ENCODE measurements around the gene BCKDHB. TPM values are rescaled to one million over a fixed set of nuclear protein-coding genes. Genes with fewer than 3 reads are reported as not detected.
"Not testable (repeated sequence)": the region's sequence is repeated elsewhere in the genome, so short reads cannot be mapped to it uniquely, and the experiment has no call there.

Gene BCKDHB
- total RNA-seq, 1 donor from 2014 or later = 10.9 TPM

DNA sequence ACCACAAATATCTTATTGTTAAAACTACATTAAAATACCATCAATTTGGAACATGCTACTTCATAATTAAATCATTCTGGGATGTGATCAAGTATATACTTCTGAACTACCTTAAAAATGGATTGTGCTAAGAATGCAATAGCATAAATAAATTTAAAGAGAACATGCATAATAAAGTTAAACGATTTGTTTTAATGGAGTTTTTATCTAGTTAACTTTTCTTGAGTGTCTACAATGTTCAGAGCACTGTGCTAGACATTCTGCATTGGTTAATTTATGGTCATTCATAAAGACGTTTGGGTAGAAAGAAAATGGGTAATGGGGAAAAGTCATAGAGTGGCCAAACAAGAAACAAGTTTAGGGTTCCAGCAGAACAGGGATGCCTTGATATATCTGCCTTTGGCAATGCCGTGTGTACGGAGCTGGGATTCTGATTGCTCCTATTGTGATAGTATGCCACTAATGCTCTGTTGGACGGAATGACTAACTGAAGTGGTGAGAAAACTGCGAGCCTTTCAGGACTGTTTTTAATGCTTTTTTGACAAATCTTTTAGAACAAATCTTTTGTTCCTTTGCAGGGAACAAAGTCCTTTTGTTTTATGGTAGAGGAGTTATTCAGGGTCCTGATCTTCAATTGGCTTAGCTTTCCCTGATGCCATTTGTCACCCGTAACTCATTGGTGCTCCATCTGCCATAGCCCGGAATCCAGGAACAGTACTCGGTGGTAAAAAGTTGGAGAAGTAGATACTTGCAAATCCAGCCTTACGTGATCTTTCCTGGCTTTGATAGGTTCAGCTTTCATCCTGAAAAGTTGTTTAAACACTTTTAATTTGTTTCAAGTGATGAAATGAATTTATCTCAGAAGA is 162.6 kb downstream of the BCKDHB start:
- no peak for DNase-seq

DNA sequence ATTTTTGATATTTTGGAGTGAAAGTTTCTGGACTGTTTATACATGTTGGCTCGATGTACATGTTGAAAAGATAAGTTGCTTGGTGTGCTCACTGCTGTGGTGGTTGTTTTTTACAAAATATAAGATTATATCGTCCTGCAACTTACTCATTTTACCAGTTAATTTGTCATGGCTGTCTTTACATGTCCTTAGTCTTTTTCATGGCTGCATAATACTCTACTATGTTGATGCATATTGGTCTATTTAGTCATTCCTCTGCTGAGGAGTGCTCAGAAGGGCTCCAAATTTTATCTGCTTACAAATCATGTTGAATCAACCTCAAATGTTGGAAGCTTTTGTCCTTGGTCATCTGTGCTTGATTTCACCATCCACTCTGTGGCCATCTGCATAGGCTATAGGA is 164.6 kb downstream of the BCKDHB start:
- no peak for DNase-seq

DNA sequence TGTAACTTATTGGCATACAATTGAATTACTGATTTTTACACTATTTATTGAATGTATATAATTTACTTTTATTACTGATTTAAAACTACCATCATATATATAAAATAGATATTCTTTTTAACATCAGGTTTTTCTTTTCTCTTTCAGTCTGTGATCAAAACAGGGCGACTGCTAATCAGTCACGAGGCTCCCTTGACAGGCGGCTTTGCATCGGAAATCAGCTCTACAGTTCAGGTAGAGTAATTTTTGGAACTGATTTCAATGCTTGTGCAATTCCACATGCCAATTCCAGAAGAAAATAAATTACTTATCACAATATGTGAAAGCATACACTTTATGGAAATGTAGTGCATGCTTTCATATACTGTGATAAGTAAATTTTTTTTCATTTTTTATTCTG is 166.5 kb downstream of the BCKDHB start:
- DNase-seq = no peak

DNA sequence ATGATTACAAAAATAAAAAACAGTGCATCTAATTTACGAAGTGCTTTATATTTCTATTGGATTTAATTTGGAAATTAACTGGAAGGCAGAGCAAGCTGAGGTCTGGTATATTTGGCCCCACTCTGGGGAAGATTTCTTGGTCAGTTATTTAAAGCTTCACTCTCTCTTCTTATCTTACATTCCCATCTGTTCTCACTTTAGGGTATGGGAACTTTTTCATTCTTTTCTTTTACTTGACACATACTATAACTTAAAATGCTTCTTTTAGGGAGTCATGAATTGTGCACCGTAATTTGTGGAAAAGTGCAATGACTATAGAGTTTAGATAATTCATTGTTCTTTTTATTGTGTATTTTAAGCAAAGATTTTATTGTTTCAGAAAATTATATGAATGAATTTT is 170.4 kb downstream of the BCKDHB start:
- DNase-seq = no peak

DNA sequence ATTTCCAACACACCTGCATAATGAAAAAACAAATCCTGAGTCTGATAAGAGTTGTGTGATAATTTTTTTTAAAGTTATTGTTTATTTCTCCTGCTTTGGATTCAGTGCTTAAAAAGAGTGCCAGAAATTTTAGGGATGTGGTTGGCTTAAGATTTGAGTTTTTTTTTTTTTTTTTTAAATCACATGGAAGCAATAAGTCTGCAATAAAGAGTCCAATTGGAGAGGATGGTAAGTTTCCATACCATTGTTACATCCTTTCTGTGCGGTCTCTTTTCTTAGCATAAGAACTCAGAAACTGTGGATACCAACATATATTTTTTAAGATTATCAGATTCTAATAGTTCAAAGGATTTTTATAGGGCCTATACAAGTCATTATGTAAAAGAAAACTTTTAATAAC is 171.0 kb downstream of the BCKDHB start:
- no peak for DNase-seq

DNA sequence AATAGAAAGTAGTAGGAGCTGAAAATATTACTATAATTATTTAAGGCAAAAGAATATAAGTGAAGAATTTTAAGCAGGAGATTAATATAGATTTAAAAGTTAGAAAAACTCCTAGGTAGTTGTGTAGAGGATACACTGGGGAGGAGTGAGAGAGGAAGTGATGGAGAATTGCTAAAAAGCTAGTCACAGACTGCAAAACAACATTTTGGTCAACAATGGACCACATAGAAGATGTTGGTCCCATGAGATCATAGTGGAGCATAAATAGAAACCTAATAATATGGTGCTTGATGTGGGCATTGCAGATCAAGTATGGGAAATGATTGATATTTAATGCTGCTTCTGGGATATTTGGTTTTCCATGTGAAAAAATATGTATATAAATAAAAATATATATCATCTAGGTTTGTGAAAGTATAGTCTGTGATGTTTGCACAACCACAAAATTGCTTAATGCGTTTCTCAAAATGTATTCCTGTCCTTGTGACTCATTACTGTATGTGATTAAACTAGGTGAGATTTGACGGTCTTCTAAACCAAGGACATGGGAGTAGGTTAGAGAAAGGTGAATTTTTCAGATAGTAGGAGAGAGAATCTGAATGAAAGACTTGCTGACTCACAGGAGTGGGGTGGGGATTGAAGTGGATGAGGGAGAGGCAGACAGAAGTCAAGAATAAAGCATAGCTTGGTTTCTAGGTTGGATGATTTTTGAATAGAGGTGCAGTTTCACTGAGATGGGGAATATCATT is 174.0 kb downstream of the BCKDHB start:
- no peak for DNase-seq

DNA sequence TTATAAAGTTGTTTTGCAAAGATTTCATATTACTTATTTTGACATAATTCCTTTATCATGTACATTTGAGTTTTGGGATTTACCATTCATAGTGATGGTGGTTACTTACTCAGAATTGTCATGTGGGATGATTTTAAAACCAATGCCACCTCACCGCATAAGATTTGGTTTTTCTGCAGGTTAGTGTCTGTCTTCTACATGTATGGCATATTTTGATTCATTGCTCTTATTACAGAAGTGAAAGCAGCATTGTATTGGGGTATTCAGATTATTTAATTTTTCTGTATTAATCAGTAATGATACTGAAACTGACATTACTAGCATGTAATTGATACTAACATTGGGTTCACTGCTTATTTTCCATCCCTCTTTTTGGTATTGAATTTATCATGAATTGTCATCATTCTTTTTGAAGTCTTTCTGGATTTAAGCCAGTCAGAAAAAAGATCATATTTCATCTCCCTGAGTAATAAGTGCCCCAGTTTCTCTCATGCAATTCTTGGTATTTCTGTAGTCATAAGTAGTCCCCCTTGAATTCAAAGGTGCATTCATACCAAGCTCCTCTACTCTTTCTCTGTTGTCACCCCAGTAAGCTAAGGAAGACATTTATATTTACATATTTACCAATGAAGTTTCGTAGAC is 176.6 kb downstream of the BCKDHB start:
- DNase-seq = no peak

DNA sequence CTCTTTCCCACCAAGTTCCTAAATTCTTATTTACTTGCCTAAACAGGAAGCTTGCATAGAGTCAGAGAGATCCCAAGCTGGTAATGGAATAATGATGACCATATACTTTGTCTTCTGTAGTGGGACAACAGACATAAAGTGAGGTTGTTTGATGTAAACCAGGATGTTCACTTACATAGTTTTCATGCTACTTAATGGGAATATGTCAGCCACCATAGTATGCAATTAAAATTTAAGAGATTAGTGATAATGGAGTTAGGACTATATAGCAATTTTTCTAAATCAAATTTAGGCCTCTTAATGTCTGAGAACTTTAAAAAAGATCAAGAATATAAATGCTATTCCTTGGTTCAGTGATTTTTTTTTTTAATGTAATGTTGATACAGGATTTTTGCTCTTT is 180.6 kb downstream of the BCKDHB start:
- DNase-seq = no peak

DNA sequence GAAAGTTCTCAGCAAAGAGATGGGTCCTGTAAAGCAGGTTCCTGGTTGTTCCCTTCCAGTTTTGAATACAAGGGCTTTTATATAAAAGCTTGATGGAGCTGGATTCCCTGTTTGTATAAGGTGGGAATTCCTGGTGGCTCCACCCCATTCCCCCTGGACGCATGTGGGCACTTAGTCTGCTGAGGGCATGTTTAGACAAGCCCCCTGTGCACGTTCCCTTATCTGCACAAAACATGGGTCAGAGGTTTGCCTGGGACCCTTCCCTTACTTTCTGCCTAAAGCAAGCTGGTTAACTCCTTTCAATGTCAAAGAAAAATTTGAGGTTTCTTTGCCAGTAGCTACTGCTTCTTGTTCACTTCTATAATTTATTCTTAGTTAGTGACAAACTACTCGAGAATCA is 181.1 kb downstream of the BCKDHB start:
- no peak for DNase-seq

DNA sequence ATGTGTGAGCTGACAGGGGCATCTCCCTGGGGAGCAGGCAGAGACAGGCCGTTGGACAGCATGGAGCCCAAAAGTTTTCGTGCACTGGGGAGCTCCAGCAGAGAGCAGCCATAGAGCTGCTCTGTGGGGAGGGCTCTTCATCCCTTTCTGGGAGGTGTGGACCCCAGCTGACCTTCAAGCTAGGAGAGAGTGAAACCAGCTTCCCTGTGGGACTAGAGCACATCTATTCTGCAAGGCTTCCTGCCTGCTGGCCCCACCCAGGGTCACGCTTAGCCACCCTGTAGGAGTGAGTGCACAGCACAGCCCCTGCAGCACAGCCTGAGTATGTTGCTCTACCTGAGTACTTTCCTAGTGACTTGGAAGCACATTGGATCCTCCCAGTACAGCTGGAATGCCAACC is 183.3 kb downstream of the BCKDHB start:
- DNase-seq = no peak

DNA sequence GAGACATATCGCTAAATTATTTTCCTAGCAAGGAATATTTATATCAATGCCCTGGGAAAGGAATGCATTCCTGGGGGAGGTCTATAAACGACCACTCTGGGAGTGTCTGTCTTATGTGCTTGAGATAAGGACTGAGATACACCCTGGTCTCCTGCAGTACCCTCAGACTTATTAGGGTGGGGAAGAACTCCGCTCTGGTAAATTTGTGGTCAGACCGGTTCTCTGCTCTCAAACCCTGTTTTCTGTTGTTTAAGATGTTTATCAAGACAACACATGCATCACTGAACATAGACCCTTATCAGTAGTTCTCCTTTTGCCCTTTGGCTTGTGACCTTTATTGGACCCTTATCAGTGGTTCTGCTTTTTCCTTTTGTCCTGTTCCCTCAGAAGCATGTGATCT is 188.1 kb downstream of the BCKDHB start:
- not testable (repeated sequence) for DNase-seq

DNA sequence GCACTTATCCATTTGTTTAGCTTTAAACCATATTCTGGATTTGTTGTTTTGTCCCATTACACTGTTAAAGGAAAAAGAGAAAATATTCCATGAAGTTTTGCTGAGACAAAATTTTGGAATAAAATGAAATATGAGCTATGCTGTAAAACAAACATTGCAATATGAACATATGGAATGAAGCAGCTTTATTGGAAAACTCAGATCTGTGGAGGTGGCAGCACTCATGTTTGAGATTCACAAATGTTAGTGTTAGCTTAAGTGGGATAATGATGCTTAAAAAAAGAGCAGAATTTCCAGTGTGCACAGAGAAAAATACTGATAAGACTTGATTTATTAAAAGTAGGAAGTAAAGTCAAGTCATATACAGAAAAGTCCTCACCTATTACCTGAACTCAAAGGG is 196.2 kb downstream of the BCKDHB start:
- DNase-seq = no peak

DNA sequence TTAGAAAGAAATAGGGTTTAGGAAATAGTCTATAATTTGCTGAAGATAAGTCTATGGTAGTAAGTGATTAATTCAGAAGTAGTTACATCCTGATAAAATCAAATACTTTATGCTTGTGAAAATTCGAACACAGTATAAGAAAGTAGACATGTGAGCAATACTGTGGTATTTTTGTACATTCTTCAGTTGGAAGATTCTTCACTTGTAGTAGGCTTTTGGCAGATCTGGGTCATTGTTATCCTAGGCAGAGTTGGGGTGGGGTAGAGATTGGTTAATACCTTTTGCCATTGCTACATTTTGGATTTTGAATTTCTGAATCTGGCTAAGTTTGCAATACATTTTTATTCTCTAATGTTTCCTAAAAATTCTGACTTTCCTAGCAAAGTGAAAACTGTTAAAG is 197.5 kb downstream of the BCKDHB start:
- no peak for DNase-seq

DNA sequence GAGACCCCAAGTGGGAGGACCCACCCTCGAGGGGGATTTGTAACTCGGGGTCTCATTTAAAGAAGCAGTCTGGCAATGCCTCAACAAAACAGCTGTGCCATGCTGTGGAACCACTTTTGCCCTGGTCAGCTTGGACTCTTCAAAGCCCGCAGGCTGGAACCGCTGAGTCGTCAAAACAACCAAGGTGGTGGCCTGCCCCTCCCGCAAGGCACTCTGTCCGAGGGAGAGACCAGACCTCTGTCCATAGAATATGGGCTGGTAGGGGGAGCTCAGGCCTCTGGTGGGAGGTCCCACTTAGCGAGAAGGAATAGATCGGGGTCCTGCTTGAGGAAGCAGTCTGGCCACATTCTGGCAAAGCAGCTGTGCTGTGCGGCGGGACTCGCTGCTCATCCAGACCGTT is 208.1 kb downstream of the BCKDHB start:
- no peak for DNase-seq

DNA sequence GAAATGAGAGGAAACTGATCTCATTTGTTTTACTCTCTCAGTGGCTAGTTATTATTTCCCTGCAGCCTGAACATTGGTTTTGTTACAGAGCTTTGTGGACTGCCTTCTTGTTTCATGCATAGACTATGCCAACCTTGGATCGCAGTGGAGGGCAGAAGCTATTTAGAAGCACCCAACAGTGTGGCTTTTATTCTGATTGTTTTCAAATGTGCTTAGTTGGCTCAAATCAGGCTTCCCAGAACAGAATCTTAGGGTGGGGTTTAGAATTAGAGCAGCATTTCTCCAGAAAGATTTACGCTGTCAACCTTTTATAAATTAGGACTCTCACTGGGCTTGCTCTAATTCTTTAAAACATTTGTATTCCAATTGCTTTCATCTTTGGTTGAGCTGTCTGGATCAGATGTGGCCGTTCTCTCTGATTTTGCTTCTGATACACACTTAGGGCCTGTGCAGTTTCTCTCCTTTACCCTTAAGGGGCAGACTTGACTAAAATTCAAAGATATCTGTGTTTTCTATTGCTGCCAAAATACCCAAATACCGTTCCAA is 210.3 kb downstream of the BCKDHB start:
- DNase-seq = peak; percentile 11

DNA sequence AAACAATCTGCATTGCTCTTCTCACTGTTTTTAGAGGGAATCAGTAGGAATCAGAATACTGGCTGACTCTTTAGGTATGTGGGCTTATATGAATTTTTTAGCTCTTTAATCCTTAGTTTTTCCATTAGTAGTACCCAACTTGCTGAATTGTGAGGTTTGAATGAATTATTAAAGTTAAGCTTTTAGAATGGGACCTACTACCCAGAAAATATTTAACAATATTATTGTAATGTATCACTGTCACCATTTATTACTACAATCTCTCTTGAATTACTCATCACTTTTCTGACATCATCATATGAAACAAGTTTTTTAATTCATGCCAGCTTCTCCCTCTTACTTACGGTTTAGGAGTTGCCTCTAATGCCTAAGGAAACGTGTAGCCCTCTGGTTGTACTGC is 212.7 kb downstream of the BCKDHB start:
- no peak for DNase-seq

DNA sequence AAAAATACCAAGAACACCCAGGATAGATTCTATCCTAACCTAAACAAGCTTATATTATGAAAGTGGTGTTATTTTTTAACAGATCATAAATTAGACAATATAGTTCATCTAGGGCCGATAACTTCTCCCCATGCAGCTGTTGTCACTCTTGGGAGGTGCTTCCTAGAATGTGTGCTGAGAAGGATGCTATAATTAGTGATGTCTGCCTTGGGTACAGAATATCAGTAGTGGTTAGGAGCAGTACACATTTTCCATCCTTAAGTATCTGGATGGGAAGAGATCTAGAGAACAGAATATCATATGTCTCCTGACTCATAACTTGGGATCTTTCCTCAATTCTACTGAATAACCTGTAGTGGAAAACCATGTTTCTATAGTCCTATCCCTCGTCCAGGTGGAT is 214.5 kb downstream of the BCKDHB start:
- no peak for DNase-seq

DNA sequence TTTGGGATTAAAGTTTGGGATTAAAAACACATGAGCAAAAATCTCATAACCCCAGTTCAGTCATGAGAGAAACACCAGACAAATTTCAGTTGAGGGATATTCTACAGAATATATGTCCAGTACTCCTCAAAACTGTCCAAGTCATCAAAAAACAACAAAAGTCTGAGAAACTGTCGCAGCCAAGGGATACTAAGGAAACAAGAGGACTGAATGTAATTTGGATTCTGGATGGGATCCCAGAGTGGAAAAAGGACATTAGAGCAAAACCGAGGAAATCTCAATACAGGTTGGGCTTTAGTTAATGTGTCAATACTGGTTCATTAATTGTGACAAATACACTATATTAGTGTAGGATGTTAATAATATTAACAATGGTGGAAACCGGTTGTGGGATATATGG is 219.3 kb downstream of the BCKDHB start:
- no peak for DNase-seq

DNA sequence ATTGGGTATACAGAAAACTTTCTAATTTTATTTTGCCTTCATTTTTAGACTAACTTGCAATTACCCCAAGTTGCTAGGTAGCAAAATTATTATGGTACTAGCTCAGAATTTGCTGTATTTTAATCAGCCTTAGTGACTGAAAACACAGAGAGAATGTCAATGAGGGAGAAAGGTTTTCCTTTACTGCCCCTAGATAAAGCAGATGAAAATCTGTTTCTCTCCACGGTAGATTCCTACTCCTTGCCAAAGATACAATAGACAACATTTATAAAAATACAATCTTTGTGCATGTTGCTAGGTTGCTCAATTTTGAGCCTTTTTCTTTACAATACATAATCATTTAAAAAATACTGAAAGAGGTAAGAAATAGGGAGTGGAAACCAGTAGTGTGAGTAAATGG is 222.2 kb downstream of the BCKDHB start:
- DNase-seq = no peak

DNA sequence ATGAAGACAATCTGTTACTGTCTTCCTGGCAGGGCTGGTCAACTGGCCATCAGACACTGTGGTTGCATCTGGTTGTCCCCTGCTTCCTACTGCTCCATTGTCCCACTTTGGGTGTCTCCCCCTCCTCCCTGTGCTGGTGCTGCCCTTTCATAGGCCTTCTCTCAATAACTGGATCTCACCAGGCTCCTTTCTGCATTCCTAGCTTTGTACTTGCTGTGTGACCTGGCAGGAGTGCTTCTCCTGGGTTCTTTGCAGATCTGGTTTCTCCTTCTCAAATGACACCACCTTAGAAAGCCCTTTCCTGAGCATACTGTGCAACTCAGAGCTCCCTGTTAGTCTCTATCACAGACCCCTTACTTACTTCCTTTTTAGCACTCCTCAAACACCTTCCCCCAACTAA is 223.0 kb downstream of the BCKDHB start:
- DNase-seq = no peak

DNA sequence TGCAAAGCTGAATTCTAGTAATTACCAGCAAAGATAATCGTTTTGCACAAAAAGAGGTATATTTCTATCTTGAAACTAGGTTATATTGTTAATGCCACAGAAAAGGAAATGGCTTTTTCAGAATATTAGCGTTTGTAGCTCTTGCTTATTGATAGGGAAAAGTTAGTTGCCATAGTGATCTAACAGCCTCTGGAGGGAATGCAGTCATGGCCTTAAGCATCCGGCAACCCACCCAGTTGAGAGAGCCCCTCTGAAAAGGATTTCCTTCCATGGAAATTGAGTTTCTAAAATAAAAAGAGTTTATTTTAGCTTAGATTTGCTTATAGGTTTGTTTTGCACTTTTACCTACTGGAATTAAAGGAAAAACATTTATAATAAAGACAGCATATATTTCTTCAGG is 224.5 kb downstream of the BCKDHB start:
- DNase-seq = no peak

DNA sequence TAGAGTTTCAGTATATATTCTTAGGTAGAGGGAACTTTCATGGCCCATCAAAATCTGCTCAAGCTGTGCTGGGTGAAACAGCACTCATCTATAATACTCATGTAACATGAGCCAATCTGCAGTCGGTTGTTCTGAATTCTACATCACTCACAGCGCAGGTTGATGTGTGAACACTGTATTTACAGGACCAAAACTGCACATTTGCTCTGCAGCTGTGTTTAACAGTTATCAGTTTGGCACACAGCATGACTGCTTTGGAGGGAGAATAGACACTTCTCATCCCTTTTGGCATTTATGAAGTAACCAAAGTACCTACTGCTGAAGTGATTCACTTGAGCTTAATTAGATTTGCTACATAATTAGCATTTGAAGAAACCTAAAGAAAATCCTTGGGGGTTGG is 225.1 kb downstream of the BCKDHB start:
- DNase-seq = no peak

DNA sequence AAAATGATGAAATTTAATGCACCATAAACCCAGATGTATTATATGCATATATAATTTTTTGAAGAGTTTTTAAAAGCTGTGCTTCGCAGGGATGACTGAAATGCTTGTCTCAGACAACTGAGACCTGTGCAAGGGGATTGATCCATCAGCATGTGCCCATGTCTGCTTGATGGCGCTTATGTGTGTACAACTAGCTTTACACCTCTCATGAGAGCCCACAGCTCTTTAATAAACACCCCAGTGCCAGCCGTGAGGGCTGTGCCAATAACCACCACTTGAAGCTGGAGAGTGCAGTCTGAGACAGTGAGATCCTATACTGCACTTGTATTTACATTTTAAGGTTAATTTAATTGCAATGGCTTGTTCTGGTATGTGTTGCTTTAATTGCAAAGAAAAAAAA is 225.5 kb downstream of the BCKDHB start:
- DNase-seq = no peak

DNA sequence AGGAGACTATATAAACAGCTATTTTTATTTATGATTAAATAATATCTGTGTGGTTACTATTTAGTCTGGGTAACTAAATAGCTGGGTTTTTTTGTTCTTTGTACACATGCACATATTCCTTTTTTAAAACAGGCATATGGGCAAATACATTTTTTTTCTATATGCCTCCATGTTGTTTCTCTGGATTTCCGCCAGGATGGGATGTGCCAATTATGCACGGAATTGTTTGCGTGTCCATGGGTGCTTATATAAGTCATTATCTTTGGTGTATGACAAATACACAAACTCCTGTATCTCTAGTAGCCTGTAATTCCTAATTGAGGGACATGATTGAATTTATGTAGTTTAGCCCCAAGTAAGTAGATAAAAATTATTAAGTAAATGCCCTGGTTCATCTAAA is 226.9 kb downstream of the BCKDHB start:
- DNase-seq = no peak

All from dermis blood vessel endothelial cell (primary cell).